ENCODE measurements around the gene ARPP21.

GRCh38 chr3:35739964-35740527 lies 100.7 kb downstream of the ARPP21 start:
- TF ChIP-seq POLR2A (IDR thresholded peaks at IDR 0.05), result no peak
- TF ChIP-seq, protein P1, sequence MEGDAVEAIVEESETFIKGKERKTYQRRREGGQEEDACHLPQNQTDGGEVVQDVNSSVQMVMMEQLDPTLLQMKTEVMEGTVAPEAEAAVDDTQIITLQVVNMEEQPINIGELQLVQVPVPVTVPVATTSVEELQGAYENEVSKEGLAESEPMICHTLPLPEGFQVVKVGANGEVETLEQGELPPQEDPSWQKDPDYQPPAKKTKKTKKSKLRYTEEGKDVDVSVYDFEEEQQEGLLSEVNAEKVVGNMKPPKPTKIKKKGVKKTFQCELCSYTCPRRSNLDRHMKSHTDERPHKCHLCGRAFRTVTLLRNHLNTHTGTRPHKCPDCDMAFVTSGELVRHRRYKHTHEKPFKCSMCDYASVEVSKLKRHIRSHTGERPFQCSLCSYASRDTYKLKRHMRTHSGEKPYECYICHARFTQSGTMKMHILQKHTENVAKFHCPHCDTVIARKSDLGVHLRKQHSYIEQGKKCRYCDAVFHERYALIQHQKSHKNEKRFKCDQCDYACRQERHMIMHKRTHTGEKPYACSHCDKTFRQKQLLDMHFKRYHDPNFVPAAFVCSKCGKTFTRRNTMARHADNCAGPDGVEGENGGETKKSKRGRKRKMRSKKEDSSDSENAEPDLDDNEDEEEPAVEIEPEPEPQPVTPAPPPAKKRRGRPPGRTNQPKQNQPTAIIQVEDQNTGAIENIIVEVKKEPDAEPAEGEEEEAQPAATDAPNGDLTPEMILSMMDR (IDR thresholded peaks at IDR 0.05 in 4 of 5, conservative IDR thresholded peaks at IDR 0.05 in 1 of 5), result no peak

Measured in gastrocnemius medialis (tissue), 4 donors.